Thymus (tissue), 11 donors: ENCODE measurements around the gene IAPP. TPM values are rescaled to one million over a fixed set of nuclear protein-coding genes. Genes with fewer than 3 reads are reported as not detected.
"Not testable (repeated sequence)": the region's sequence is repeated elsewhere in the genome, so short reads cannot be mapped to it uniquely, and the experiment has no call there.

Source experiments
- DNase-seq, 9 donors: peaks; one replicate each; pipeline ENCODE4 v3.0.0-alpha.2; 2013; ENCODE audit warnings: low spot score in 9 of 9, low read depth in 6 of 9, missing footprints in 1 of 9
- H3K27ac ChIP-seq, 2 donors: one replicate each; pipeline ENCODE4 v1.5.1; 2013; ENCODE audit warnings: control low read depth in 1 of 2, low read depth in 1 of 2, low read length in 1 of 2, mild to moderate bottlenecking in 1 of 2, moderate library complexity in 1 of 2
- H3K27me3 ChIP-seq, 2 donors: one replicate each; pipeline ENCODE4 v1.5.1; 2013; ENCODE audit warnings: low read length in 1 of 2; ENCODE audit not compliant: control insufficient read depth in 2 of 2, insufficient read depth in 1 of 2
- H3K36me3 ChIP-seq, 2 donors: one replicate each; pipeline ENCODE4 v1.5.1; 2013; ENCODE audit warnings: low read length in 1 of 2, mild to moderate bottlenecking in 1 of 2, moderate library complexity in 1 of 2; ENCODE audit not compliant: control insufficient read depth in 2 of 2, insufficient read depth in 2 of 2
- H3K4me1 ChIP-seq, 2 donors: one replicate each; pipeline ENCODE4 v1.5.1; 2013; ENCODE audit warnings: low read length in 2 of 2; ENCODE audit not compliant: control insufficient read depth in 2 of 2, insufficient read depth in 2 of 2
- H3K4me3 ChIP-seq, 2 donors: one replicate each; pipeline ENCODE4 v1.5.1; 2013; ENCODE audit warnings: low read length in 2 of 2, control low read depth in 1 of 2, mild to moderate bottlenecking in 1 of 2
- H3K9me3 ChIP-seq, 2 donors: one replicate each; pipeline ENCODE4 v1.5.1; 2013; ENCODE audit warnings: low read length in 1 of 2, mild to moderate bottlenecking in 1 of 2; ENCODE audit not compliant: control insufficient read depth in 2 of 2, insufficient read depth in 1 of 2
- WGBS: extraction: QIAGEN DNeasy Blood & Tissue Kit; methylation state at CpG from one replicate; pipeline ENCODE4 v1.1.7; 2013; 5-methylcytosine and 5-hydroxymethylcytosine counted together
- polyA plus RNA-seq: library from polyadenylated mRNA; stranded (reverse); fragments of 200-250 nt; gene quantifications from one replicate; pipeline ENCODE4 v1.2.3, GENCODE V29; 2013
- total RNA-seq: library from RNA; stranded (reverse); fragments of 120-200 nt; gene quantifications from one replicate; pipeline ENCODE4 v1.2.4, GENCODE V29; 2013
- donor health status: healthy.

IAPP gene
- total and polyA plus RNA-seq, 2 donors: 0.14 to 0.16 TPM

- H3K9me3 ChIP-seq: no peaks in the 10 kb centered on the region
- no peaks in the 10 kb centered on the region for H3K27me3 ChIP-seq
- H3K36me3 ChIP-seq: no peaks in the 10 kb centered on the region
- no peaks in the 10 kb centered on the region for H3K4me1 ChIP-seq
- no peak overlapping the region for H3K4me3 ChIP-seq
- 88% methylated on average over 1 of the region's 1 CpG for WGBS
- no peak for DNase-seq
- no peak overlapping the region for H3K27ac ChIP-seq
Measured at GRCh38 chr12:21339921-21340320, 32.8 kb upstream of the IAPP start.

GRCh38 chr12:21340403-21340802, 32.3 kb upstream of the IAPP start:
- no peak overlapping the region for H3K27ac ChIP-seq
- no peak overlapping the region for H3K4me3 ChIP-seq
- WGBS: 88% methylated on average over 6 of the region's 6 CpGs
- DNase-seq: no peak
- no peaks in the 10 kb centered on the region for H3K36me3 ChIP-seq
- H3K4me1 ChIP-seq: no peaks in the 10 kb centered on the region
- no peaks in the 10 kb centered on the region for H3K9me3 ChIP-seq
- no peaks in the 10 kb centered on the region for H3K27me3 ChIP-seq

- Histone ChIP-seq H3K27me3 (no peaks in the 10 kb centered on the region), H3K9me3 (no peaks in the 10 kb centered on the region), H3K36me3 (no peaks in the 10 kb centered on the region), H3K4me1 (no peaks in the 10 kb centered on the region), H3K27ac (no peak overlapping the region), H3K4me3 (no peak overlapping the region)
- DNase-seq: no peak
- WGBS: 88% methylated on average over 4 of the region's 4 CpGs
Measured at GRCh38 chr12:21341769-21342168, 30.9 kb upstream of the IAPP start.

GRCh38 chr12:21343636-21344035, 29.1 kb upstream of the IAPP start:
- Histone ChIP-seq H3K9me3 (no peaks in the 10 kb centered on the region), H3K36me3 (no peaks in the 10 kb centered on the region), H3K4me1 (no peaks in the 10 kb centered on the region), H3K27ac (no peak overlapping the region), H3K4me3 (no peak overlapping the region), H3K27me3 (no peaks in the 10 kb centered on the region)
- no peak for DNase-seq

GRCh38 chr12:21346542-21347205, 26.0 kb upstream of the IAPP start:
- Histone ChIP-seq H3K9me3 (no peaks in the 10 kb centered on the region), H3K27ac (no peak overlapping the region), H3K4me1 (no peaks in the 10 kb centered on the region), H3K4me3 (no peak overlapping the region), H3K27me3 (no peaks in the 10 kb centered on the region), H3K36me3 (no peaks in the 10 kb centered on the region)
- 49% methylated on average over 1 of the region's 1 CpG for WGBS
- DNase-seq: no peak

- Histone ChIP-seq H3K36me3 (no peaks in the 10 kb centered on the region), H3K9me3 (no peaks in the 10 kb centered on the region), H3K27ac (no peak overlapping the region), H3K27me3 (no peaks in the 10 kb centered on the region), H3K4me1 (no peaks in the 10 kb centered on the region), H3K4me3 (no peak overlapping the region)
- DNase-seq: no peak
- WGBS: 89% methylated on average over 1 of the region's 1 CpG
Measured at GRCh38 chr12:21350975-21351374, 21.7 kb upstream of the IAPP start.

- H3K9me3 ChIP-seq: no peaks in the 10 kb centered on the region
- no peaks in the 10 kb centered on the region for H3K4me1 ChIP-seq
- 40% methylated on average over 1 of the region's 1 CpG for WGBS
- no peaks in the 10 kb centered on the region for H3K36me3 ChIP-seq
- no peak for DNase-seq
- H3K27ac ChIP-seq: no peak overlapping the region
- no peak overlapping the region for H3K4me3 ChIP-seq
- no peaks in the 10 kb centered on the region for H3K27me3 ChIP-seq
Measured at GRCh38 chr12:21353487-21353886, 19.2 kb upstream of the IAPP start.

GRCh38 chr12:21353948-21354347, 18.8 kb upstream of the IAPP start:
- DNase-seq: no peak
- H3K4me3 ChIP-seq: no peak overlapping the region
- no peaks in the 10 kb centered on the region for H3K27me3 ChIP-seq
- H3K27ac ChIP-seq: no peak overlapping the region
- no peaks in the 10 kb centered on the region for H3K36me3 ChIP-seq
- no peaks in the 10 kb centered on the region for H3K4me1 ChIP-seq
- WGBS: 91% methylated on average over 4 of the region's 4 CpGs
- H3K9me3 ChIP-seq: no peaks in the 10 kb centered on the region

- H3K36me3 ChIP-seq: no peaks in the 10 kb centered on the region
- H3K27me3 ChIP-seq: no peaks in the 10 kb centered on the region
- DNase-seq: no peak
- H3K4me1 ChIP-seq: no peaks in the 10 kb centered on the region
- WGBS: 91% methylated on average over 1 of the region's 1 CpG
- H3K27ac ChIP-seq: no peak overlapping the region
- no peak overlapping the region for H3K4me3 ChIP-seq
- no peaks in the 10 kb centered on the region for H3K9me3 ChIP-seq
Measured at GRCh38 chr12:21354641-21355040, 18.1 kb upstream of the IAPP start.

GRCh38 chr12:21360632-21361031, 12.1 kb upstream of the IAPP start:
- 87% methylated on average over 10 of the region's 10 CpGs for WGBS
- not testable (repeated sequence) for H3K4me1 ChIP-seq, DNase-seq

More at GRCh38 chr12:21360632-21361031, 12.1 kb upstream of the IAPP start:
- H3K36me3 ChIP-seq, H3K9me3 ChIP-seq, H3K27me3 ChIP-seq, H3K27ac ChIP-seq, H3K4me3 ChIP-seq: not testable (repeated sequence)
